Liver (tissue), 9 donors: ENCODE data around the gene ATP5MG. TPM values are rescaled to one million over a fixed set of nuclear protein-coding genes. Genes with fewer than 3 reads are reported as not detected.

Experiments used
- DNase-seq: peaks from one replicate; pipeline ENCODE4 v3.0.0-alpha.2; 2017; ENCODE audit warnings: low spot score
- H3K27ac ChIP-seq, 2 donors: one replicate each; pipeline ENCODE4 v1.7.0; 2013; ENCODE audit warnings: inconsistent platforms in 2 of 2, low read length in 2 of 2, control low read depth in 1 of 2, low read depth in 1 of 2, mild to moderate bottlenecking in 1 of 2
- H3K27me3 ChIP-seq, 4 donors: one replicate each; pipeline versions ENCODE4 v1.6.1 to v1.7.0; 2013; ENCODE audit warnings: low read length in 3 of 4, inconsistent platforms in 1 of 4, mild to moderate bottlenecking in 1 of 4, moderate library complexity in 1 of 4; ENCODE audit not compliant: control insufficient read depth in 4 of 4, insufficient read depth in 4 of 4
- H3K36me3 ChIP-seq, 4 donors: one replicate each; pipeline versions ENCODE4 v1.6.1 to v1.7.0; 2013; ENCODE audit warnings: low read length in 3 of 4, mild to moderate bottlenecking in 3 of 4, low read depth in 1 of 4, moderate library complexity in 1 of 4; ENCODE audit not compliant: control insufficient read depth in 4 of 4, insufficient read depth in 3 of 4
- H3K4me1 ChIP-seq, 4 donors: one replicate each; pipeline versions ENCODE4 v1.6.1 to v1.7.0; 2013; ENCODE audit warnings: low read length in 3 of 4, mild to moderate bottlenecking in 3 of 4, moderate library complexity in 1 of 4; ENCODE audit not compliant: control insufficient read depth in 4 of 4, insufficient read depth in 4 of 4
- H3K4me3 ChIP-seq, 3 donors: one replicate each; pipeline versions ENCODE4 v1.6.1 to v1.7.0; 2013; ENCODE audit warnings: low read length in 3 of 3, control low read depth in 1 of 3, low read depth in 1 of 3, mild to moderate bottlenecking in 1 of 3
- H3K9ac ChIP-seq, 2 donors: one replicate each; pipeline ENCODE4 v1.7.0; 2013; ENCODE audit warnings: low read length in 2 of 2, mild to moderate bottlenecking in 2 of 2, moderate library complexity in 2 of 2, control low read depth in 1 of 2, low read depth in 1 of 2
- H3K9me3 ChIP-seq, 4 donors: one replicate each; pipeline versions ENCODE4 v1.6.1 to v1.7.0; 2013; ENCODE audit warnings: low read length in 3 of 4; ENCODE audit not compliant: control insufficient read depth in 4 of 4
- ATF3 ChIP-seq: IDR thresholded peaks from 2 replicates; pipeline ENCODE4 v1.6.1; 2016; ENCODE audit warnings: antibody characterized with exemption
- EGR1 ChIP-seq, 2 donors: IDR thresholded peaks; 2 replicates each; pipeline ENCODE4 v1.6.1; 2016 to 2018; ENCODE audit warnings: antibody characterized with exemption in 2 of 2, low read depth in 2 of 2
- FOXA1 ChIP-seq: IDR thresholded peaks from 2 replicates; pipeline ENCODE4 v1.6.1; 2016; ENCODE audit warnings: antibody characterized with exemption
- FOXA2 ChIP-seq: IDR thresholded peaks from 2 replicates; pipeline ENCODE4 v1.6.1; 2016; ENCODE audit warnings: antibody characterized with exemption
- GABPA ChIP-seq, 2 donors: IDR thresholded peaks in 1 of 2; conservative IDR thresholded peaks in 1 of 2; 2 replicates each; pipeline ENCODE4 v1.6.1; 2016; ENCODE audit warnings: antibody characterized with exemption in 2 of 2, mild to moderate bottlenecking in 1 of 2, moderate library complexity in 1 of 2
- HNF4A ChIP-seq, 2 donors: conservative IDR thresholded peaks; 2 replicates each; pipeline ENCODE4 v1.6.1; 2016; ENCODE audit warnings: antibody characterized with exemption in 2 of 2, mild to moderate bottlenecking in 2 of 2
- HNF4G ChIP-seq: IDR thresholded peaks from 2 replicates; pipeline ENCODE4 v1.6.1; 2016; ENCODE audit warnings: antibody characterized with exemption
- MAX ChIP-seq: IDR thresholded peaks from 2 replicates; pipeline ENCODE4 v1.6.1; 2016; ENCODE audit warnings: antibody characterized with exemption
- RAD21 ChIP-seq, 2 donors: IDR thresholded peaks; 2 replicates each; pipeline ENCODE4 v1.6.1; 2016; ENCODE audit warnings: antibody characterized with exemption in 2 of 2, mild to moderate bottlenecking in 2 of 2
- REST ChIP-seq: IDR thresholded peaks from 2 replicates; pipeline ENCODE4 v1.6.1; 2016; ENCODE audit warnings: antibody characterized with exemption, mild to moderate bottlenecking
- RXRA ChIP-seq, 2 donors: IDR thresholded peaks; 2 replicates each; pipeline ENCODE4 v1.6.1; 2017 to 2018; ENCODE audit warnings: antibody characterized with exemption in 2 of 2, mild to moderate bottlenecking in 1 of 2
- TAF1 ChIP-seq: conservative IDR thresholded peaks from 2 replicates; pipeline ENCODE4 v1.6.1; 2016; ENCODE audit warnings: antibody characterized with exemption, mild to moderate bottlenecking
- ZBTB33 ChIP-seq: IDR thresholded peaks from 2 replicates; pipeline ENCODE4 v1.6.1; 2016; ENCODE audit warnings: antibody characterized with exemption
- WGBS: extraction: QIAGEN DNeasy Blood & Tissue Kit; methylation state at CpG from one replicate; pipeline ENCODE4 v1.1.7; 2013; 5-methylcytosine and 5-hydroxymethylcytosine counted together
- polyA plus RNA-seq, 2 donors: library from polyadenylated mRNA; stranded (reverse) in 1 of 2; unstranded in 1 of 2; fragments of 200-250 nt in 1 of 2; fragments of >200 nt in 1 of 2; fragmentation: Nextera tagmentation in 1 of 2; extraction: Ambion mirVana in 1 of 2; gene quantifications; one replicate each; pipeline versions ENCODE4 v1.2.1 to v1.2.3, GENCODE V29; 2013 to 2015
- total RNA-seq, 2 donors: library from RNA; depleted of rRNA; stranded (reverse); fragments of >200 nt; gene quantifications; one replicate each; pipeline ENCODE4 v1.2.3, GENCODE V29; 2014
- donor health status: healthy.
- donor health status: healthy.
- donor health status: healthy.
- donor health status: healthy.
- donor health status: healthy.

Gene ATP5MG
- total and polyA plus RNA-seq, 4 donors: 25.5 to 542 (median 87.6) TPM

GRCh38 chr11:118383657-118384056 lies 17.7 kb upstream of the ATP5MG start:
- no peak for TF ChIP-seq HNF4A (conservative IDR thresholded peaks at IDR 0.05)
- no peak for TF ChIP-seq FOXA1
- no peak for TF ChIP-seq MAX
- no peak for TF ChIP-seq ATF3
- TF ChIP-seq ZBTB33: no peak
- no peak for TF ChIP-seq FOXA2
- TF ChIP-seq REST: no peak
- no peak for TF ChIP-seq TAF1
- TF ChIP-seq GABPA (IDR thresholded peaks at IDR 0.05 in 1 of 2, conservative IDR thresholded peaks at IDR 0.05 in 1 of 2): no peak
- TF ChIP-seq EGR1 (IDR thresholded peaks at IDR 0.05; ENCODE audit: low read depth in 2 of 2): no peak
- no peak for TF ChIP-seq RAD21 (IDR thresholded peaks at IDR 0.05)
- Histone ChIP-seq H3K36me3 (peaks cover 17 to 100% (median 85%) of the 10 kb centered on the region in 4 donors), H3K27me3 (no peaks in the 10 kb centered on the region), H3K9me3 (no peaks in the 10 kb centered on the region), H3K27ac (no peak overlapping the region), H3K4me1 (no peaks in the 10 kb centered on the region), H3K4me3 (no peak overlapping the region), H3K9ac (no peak overlapping the region)
- 97% methylated on average over 3 of the region's 3 CpGs for WGBS
- DNase-seq: no peak

GRCh38 chr11:118396097-118396501 lies 5.3 kb upstream of the ATP5MG start:
- peaks cover 2 to 57% (median 41%) of the 10 kb centered on the region in 4 donors for H3K36me3 ChIP-seq
- no peaks in the 10 kb centered on the region for H3K9me3 ChIP-seq
- 91% methylated on average over 6 of the region's 6 CpGs for WGBS
- TF ChIP-seq RXRA (IDR thresholded peaks at IDR 0.05) (no peak), MAX (no peak), RAD21 (IDR thresholded peaks at IDR 0.05) (no peak), FOXA1 (no peak), HNF4G (no peak), FOXA2 (no peak)
- H3K27me3 ChIP-seq: no peaks in the 10 kb centered on the region
- no peak for DNase-seq
- H3K27ac ChIP-seq: no peak overlapping the region
- H3K4me1 ChIP-seq: peaks cover 0 to 5% (median 4%) of the 10 kb centered on the region in 4 donors
- H3K4me3 ChIP-seq: no peak overlapping the region
- no peak overlapping the region for H3K9ac ChIP-seq
